Coronary artery (tissue), 2 donors: ENCODE measurements around the gene GOLGA7B.

Source experiments
- DNase-seq: peaks from one replicate; pipeline ENCODE4 v3.0.0-alpha.2; 2017; ENCODE audit warnings: low spot score
- H3K27ac ChIP-seq, 2 donors: fragments of 200-600 bp; sonication (generic); one replicate each; pipeline ENCODE4 v1.5.1; 2016 to 2019
- H3K4me3 ChIP-seq: fragments of 200-600 bp; sonication (generic); 2 replicates; pipeline ENCODE4 v1.5.1; 2016; ENCODE audit warnings: mild to moderate bottlenecking, moderate library complexity
- TF ChIP-seq, protein P1 (sequence below): fragments of 200-600 bp; sonication (generic); IDR thresholded peaks from one replicate; pipeline ENCODE4 v1.5.1; 2019; ENCODE audit warnings: antibody characterized with exemption

The GOLGA7B gene

GRCh38 chr10:97910661-97911060 is 61.0 kb downstream of the GOLGA7B start:
- no peak for DNase-seq
- TF ChIP-seq, protein P1, sequence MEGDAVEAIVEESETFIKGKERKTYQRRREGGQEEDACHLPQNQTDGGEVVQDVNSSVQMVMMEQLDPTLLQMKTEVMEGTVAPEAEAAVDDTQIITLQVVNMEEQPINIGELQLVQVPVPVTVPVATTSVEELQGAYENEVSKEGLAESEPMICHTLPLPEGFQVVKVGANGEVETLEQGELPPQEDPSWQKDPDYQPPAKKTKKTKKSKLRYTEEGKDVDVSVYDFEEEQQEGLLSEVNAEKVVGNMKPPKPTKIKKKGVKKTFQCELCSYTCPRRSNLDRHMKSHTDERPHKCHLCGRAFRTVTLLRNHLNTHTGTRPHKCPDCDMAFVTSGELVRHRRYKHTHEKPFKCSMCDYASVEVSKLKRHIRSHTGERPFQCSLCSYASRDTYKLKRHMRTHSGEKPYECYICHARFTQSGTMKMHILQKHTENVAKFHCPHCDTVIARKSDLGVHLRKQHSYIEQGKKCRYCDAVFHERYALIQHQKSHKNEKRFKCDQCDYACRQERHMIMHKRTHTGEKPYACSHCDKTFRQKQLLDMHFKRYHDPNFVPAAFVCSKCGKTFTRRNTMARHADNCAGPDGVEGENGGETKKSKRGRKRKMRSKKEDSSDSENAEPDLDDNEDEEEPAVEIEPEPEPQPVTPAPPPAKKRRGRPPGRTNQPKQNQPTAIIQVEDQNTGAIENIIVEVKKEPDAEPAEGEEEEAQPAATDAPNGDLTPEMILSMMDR, result no peak
- Histone ChIP-seq H3K4me3 (no peak overlapping the region), H3K27ac (no peak overlapping the region)

GRCh38 chr10:97911217-97911616 is 61.6 kb downstream of the GOLGA7B start:
- TF ChIP-seq, protein P1, result no peak
- DNase-seq, result no peak
- Histone ChIP-seq H3K27ac (no peak overlapping the region), H3K4me3 (no peak overlapping the region)

- no peak overlapping the region for H3K27ac ChIP-seq
- TF ChIP-seq, protein P1, result no peak
- DNase-seq, result no peak
- no peak overlapping the region for H3K4me3 ChIP-seq
These were observed 63.5 kb downstream of the GOLGA7B start for GRCh38 chr10:97913193-97913592.

DNA sequence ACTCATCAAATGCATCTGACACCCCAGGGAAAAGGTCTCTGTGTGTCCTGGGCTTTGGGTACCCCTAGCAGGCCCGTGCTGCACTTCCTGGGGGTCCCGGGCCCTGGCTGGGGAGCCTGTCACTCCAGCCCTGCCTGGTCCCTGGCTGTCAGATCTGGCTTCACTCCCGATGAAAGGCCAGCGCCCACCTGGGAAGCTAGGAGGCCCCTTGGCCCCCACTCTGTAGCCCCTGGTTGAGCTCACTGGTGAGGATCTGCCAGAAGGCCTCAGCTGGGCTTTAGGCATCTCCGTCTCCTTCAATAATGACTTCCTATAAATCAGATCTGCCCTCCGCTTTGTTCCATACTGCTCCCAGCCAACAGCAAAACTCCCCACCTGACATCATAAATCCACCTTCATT is 64.0 kb downstream of the GOLGA7B start:
- H3K27ac ChIP-seq, result no peak overlapping the region
- no peak for DNase-seq
- no peak overlapping the region for H3K4me3 ChIP-seq
- TF ChIP-seq, protein P1, result no peak

DNA sequence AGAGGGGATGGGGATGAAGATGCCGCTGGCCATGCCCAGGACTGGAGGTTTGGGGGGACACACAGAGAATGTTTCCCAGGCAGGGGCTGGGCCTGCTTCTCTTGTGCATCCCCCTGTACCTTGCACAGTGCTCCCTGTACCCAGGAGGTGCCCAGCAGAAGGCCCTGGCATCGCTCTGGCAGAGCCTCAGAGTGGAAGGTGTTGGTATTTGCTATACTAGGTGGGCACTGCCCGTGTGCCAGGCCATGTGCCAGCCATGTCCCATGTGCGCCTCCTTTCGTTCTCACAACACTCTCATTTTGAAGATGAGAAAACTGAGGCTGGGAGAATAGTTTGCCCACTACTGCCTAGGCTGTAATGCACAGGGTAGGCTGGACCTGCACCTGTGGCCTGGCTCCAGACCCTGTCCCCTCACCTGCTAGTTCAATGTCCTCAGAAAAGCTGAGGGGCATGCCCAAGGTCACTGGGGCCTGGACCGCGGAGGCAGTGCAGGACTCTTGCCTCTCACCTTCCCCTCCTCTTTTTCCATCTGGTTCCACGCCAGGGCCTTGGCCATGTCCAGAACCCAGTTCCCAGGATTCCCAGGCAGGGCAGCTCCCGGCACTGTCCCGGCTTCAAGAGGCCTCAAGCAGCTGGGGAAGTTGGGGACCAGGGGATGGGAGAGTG is 64.7 kb downstream of the GOLGA7B start:
- H3K27ac ChIP-seq, result no peak overlapping the region
- DNase-seq, result no peak
- peak overlapping the region; percentile 46 for H3K4me3 ChIP-seq
- TF ChIP-seq, protein P1, result no peak

- no peak for DNase-seq
- Histone ChIP-seq H3K27ac (no peak overlapping the region), H3K4me3 (peak overlapping the region; percentile 46)
- TF ChIP-seq, protein P1, result peak; percentile 79
These were observed 65.2 kb downstream of the GOLGA7B start for GRCh38 chr10:97914837-97915211.

DNA sequence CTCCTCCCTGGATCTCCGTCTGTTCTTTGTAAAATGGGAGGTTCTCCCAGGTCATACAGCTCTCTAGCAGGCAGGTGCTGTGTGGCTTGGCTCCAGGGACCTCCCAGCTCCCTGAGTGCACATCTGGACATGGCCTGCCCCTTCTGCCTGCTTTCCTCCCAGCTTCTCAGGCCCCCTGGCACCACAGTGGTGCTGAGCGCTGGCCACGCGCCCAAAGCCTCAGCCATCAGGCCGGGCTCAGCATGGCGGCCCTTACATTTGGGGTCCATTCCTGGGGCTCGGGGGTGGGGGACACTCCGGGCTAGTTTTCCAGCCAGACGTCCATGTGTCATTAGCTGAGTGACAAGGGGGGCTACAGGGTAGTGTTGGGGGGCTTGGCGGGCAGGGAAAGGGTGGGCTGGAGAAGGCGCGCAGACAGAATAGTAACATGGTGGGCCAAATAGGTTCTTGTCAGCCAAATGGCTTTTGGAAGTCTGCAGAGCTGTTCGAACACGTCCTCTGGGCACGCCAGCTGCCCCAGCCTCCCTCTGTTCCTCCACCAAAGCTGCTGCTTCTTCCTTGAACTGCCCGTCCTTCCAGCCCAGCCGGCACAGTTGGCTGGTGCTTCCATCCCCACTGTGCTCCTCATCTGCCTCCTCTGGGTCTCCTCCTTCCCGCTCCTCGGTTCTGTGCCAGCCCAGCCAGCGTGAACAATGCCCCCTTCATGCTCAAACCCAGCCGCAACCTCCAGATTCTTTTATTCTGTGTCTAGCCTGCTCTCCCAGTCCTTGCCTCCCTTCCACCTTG is 65.9 kb downstream of the GOLGA7B start:
- TF ChIP-seq, protein P1, result no peak
- no peak overlapping the region for H3K4me3 ChIP-seq
- no peak for DNase-seq
- H3K27ac ChIP-seq, result no peak overlapping the region
